K562 (cell line): ENCODE measurements around the gene SOX11.

Experiments used
- EP300 ChIP-seq: IDR thresholded peaks from 2 replicates; pipeline ENCODE4 v1.6.1; 2012; ENCODE audit warnings: low read length, improper control_type of control experiment
- POLR2A ChIP-seq: fragments of 450-650 bp; conservative IDR thresholded peaks from 2 replicates; pipeline ENCODE4 v1.6.1; 2016
- RFX7 ChIP-seq: fragments of 250-450 bp; sonication (Bioruptor Pico); IDR thresholded peaks from 2 replicates; pipeline ENCODE4 v1.5.1; 2021; ENCODE audit warnings: mild to moderate bottlenecking
- ZNF274 ChIP-seq: IDR thresholded peaks from 2 replicates; pipeline ENCODE4 v1.6.1; 2011; ENCODE audit warnings: low read depth, mild to moderate bottlenecking, low read length, moderate library complexity, borderline replicate concordance

DNA sequence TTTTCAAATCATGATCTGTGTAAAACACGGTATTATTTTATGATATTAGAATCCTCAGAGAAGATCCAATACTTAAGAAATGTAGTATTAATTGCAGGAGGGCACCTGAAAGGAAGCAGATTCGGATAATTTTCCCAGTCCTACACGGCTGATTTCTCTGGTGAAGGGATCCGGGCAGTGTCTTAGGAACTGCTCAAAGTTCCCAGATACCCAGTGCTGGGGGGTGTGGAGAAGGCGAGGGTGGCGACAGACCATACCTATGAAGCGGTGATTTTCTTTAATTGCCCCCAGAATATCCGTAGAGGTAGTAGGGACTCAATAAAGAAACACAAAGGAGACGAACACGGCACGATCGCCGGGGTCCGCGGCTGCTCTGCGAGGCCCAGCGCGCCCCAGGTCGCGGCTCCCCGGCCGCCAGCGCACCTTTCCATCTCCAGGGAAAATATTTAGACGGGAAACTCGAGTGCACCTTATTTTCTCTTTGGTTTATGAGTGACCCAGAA, 1.4 kb upstream of the SOX11 start:
- TF ChIP-seq RFX7 (CRISPR knock-in tag) (no peak), ZNF274 (no peak), POLR2A (no peak), EP300 (no peak)
